Activated T-cell treated with anti-CD3 and anti-CD28 coated beads for 48 hours (primary cell): ENCODE results near the gene SVIL.
"Not testable (repeated sequence)": the region's sequence is repeated elsewhere in the genome, so short reads cannot be mapped to it uniquely, and the experiment has no call there.

ENCODE experiments used
- DNase-seq: peaks from one replicate; pipeline ENCODE4 v3.0.0-alpha.2; 2020; ENCODE audit warnings: low read depth

Gene SVIL

GRCh38 chr10:29600067-29600466 lies 34.7 kb downstream of the SVIL start:
- no peak for DNase-seq

GRCh38 chr10:29598851-29599311 lies 35.9 kb downstream of the SVIL start:
- no peak for DNase-seq

GRCh38 chr10:29596826-29597225 lies 37.9 kb downstream of the SVIL start:
- DNase-seq = no peak

- DNase-seq = no peak
Measured at GRCh38 chr10:29596356-29596755, 38.4 kb downstream of the SVIL start.

- DNase-seq = no peak
Measured at GRCh38 chr10:29595636-29596225, 39.0 kb downstream of the SVIL start.

- no peak for DNase-seq
Measured at GRCh38 chr10:29595146-29595545, 39.6 kb downstream of the SVIL start.

GRCh38 chr10:29591651-29591968 lies 43.2 kb downstream of the SVIL start:
- no peak for DNase-seq

GRCh38 chr10:29590915-29591650 lies 43.7 kb downstream of the SVIL start:
- DNase-seq = no peak

- no peak for DNase-seq
Measured at GRCh38 chr10:29588629-29589421, 45.9 kb downstream of the SVIL start.

GRCh38 chr10:29587750-29588628 lies 46.8 kb downstream of the SVIL start:
- DNase-seq = not testable (repeated sequence)

GRCh38 chr10:29587102-29587749 lies 47.5 kb downstream of the SVIL start:
- not testable (repeated sequence) for DNase-seq

GRCh38 chr10:29586509-29586908 lies 48.3 kb downstream of the SVIL start:
- no peak for DNase-seq

- DNase-seq = no peak
Measured at GRCh38 chr10:29585488-29585976, 49.2 kb downstream of the SVIL start.

- no peak for DNase-seq
Measured at GRCh38 chr10:29584436-29584835, 50.3 kb downstream of the SVIL start.

- no peak for DNase-seq
Measured at GRCh38 chr10:29583674-29584073, 51.1 kb downstream of the SVIL start.

GRCh38 chr10:29582769-29583168 lies 52.0 kb downstream of the SVIL start:
- DNase-seq = not testable (repeated sequence)

GRCh38 chr10:29579455-29579970 lies 55.3 kb downstream of the SVIL start:
- DNase-seq = no peak

GRCh38 chr10:29578457-29578856 lies 56.3 kb downstream of the SVIL start:
- no peak for DNase-seq

- no peak for DNase-seq
Measured at GRCh38 chr10:29576681-29577080, 58.1 kb downstream of the SVIL start.

GRCh38 chr10:29575098-29575455 lies 59.7 kb downstream of the SVIL start:
- DNase-seq = no peak
